H9 (cell line): ENCODE data around the gene GRB10. TPM values are rescaled to one million over a fixed set of nuclear protein-coding genes. Genes with fewer than 3 reads are reported as not detected.

Source experiments
- DNase-seq: peaks from one replicate; pipeline ENCODE4 v3.0.0-alpha.2; 2017
- H2AFZ ChIP-seq: one replicate; pipeline ENCODE4 v1.6.1; 2013; ENCODE audit warnings: mild to moderate bottlenecking, low read length, control low read depth, moderate library complexity
- H2AK5ac ChIP-seq: 2 replicates; pipeline ENCODE4 v1.6.1; 2013; ENCODE audit warnings: low read length, control low read depth, mixed read lengths; ENCODE audit not compliant: insufficient read length
- H2BK120ac ChIP-seq: one replicate; pipeline ENCODE4 v1.6.1; 2013; ENCODE audit warnings: low read depth, mild to moderate bottlenecking, low read length, control low read depth, inconsistent platforms; ENCODE audit not compliant: poor library complexity, severe bottlenecking
- H2BK12ac ChIP-seq: 2 replicates; pipeline ENCODE4 v1.6.1; 2013; ENCODE audit warnings: low read length, control low read depth, mixed read lengths, low read depth; ENCODE audit not compliant: insufficient read length
- H2BK15ac ChIP-seq: 2 replicates; pipeline ENCODE4 v1.6.1; 2013; ENCODE audit warnings: low read depth, low read length, control low read depth
- H2BK20ac ChIP-seq: one replicate; pipeline ENCODE4 v1.6.1; 2013; ENCODE audit warnings: low read depth, mild to moderate bottlenecking, low read length, control low read depth, inconsistent platforms; ENCODE audit not compliant: poor library complexity, severe bottlenecking
- H2BK5ac ChIP-seq: 2 replicates; pipeline ENCODE4 v1.6.1; 2013; ENCODE audit warnings: low read length, control low read depth, mixed read lengths; ENCODE audit not compliant: insufficient read length
- H3K14ac ChIP-seq: 2 replicates; pipeline ENCODE4 v1.6.1; 2013; ENCODE audit warnings: low read length, control low read depth; ENCODE audit not compliant: insufficient read depth
- H3K18ac ChIP-seq: 2 replicates; pipeline ENCODE4 v1.6.1; 2013; ENCODE audit warnings: low read depth, mild to moderate bottlenecking, mixed read lengths, low read length, control low read depth; ENCODE audit not compliant: insufficient read length
- H3K23ac ChIP-seq: 2 replicates; pipeline ENCODE4 v1.6.1; 2013; ENCODE audit warnings: low read length, control low read depth, mixed read lengths, low read depth; ENCODE audit not compliant: insufficient read length
- H3K23me2 ChIP-seq: 2 replicates; pipeline ENCODE4 v1.6.1; 2013; ENCODE audit warnings: low read depth, mild to moderate bottlenecking, mixed read lengths, low read length, control low read depth; ENCODE audit not compliant: insufficient read length, poor library complexity, severe bottlenecking
- H3K27ac ChIP-seq: 2 replicates; pipeline ENCODE4 v1.5.1; 2013; ENCODE audit warnings: low read length, control low read depth, mixed read lengths, low read depth; ENCODE audit not compliant: insufficient read length
- H3K27me3 ChIP-seq: 2 replicates; pipeline ENCODE4 v1.6.1; 2013; ENCODE audit warnings: low read length, control low read depth, inconsistent platforms; ENCODE audit not compliant: insufficient read depth
- H3K4ac ChIP-seq: 2 replicates; pipeline ENCODE4 v1.6.1; 2013; ENCODE audit warnings: low read depth, mild to moderate bottlenecking, control low read depth, inconsistent platforms, low read length, moderate library complexity
- H3K4me1 ChIP-seq: 2 replicates; pipeline ENCODE4 v1.6.1; 2013; ENCODE audit warnings: low read length, control low read depth, inconsistent platforms; ENCODE audit not compliant: insufficient read depth
- H3K4me2 ChIP-seq: 2 replicates; pipeline ENCODE4 v1.6.1; 2013; ENCODE audit warnings: low read length, control low read depth, mixed read lengths; ENCODE audit not compliant: insufficient read length, insufficient read depth
- H3K56ac ChIP-seq: 2 replicates; pipeline ENCODE4 v1.6.1; 2013; ENCODE audit warnings: low read depth, mild to moderate bottlenecking, mixed read lengths, low read length, control low read depth; ENCODE audit not compliant: insufficient read length
- H3K79me1 ChIP-seq: 2 replicates; pipeline ENCODE4 v1.6.1; 2013; ENCODE audit warnings: low read depth, mild to moderate bottlenecking, moderate library complexity, low read length, control low read depth, inconsistent platforms; ENCODE audit not compliant: insufficient read depth, poor library complexity, severe bottlenecking
- H3K79me2 ChIP-seq: 2 replicates; pipeline ENCODE4 v1.6.1; 2013; ENCODE audit warnings: low read length, control low read depth, inconsistent platforms; ENCODE audit not compliant: insufficient read depth
- H3K9ac ChIP-seq: 2 replicates; pipeline ENCODE4 v1.6.1; 2013; ENCODE audit warnings: low read length, control low read depth, mixed read lengths; ENCODE audit not compliant: insufficient read length; ENCODE audit errors: extremely low read depth
- H3K9me3 ChIP-seq: one replicate; pipeline ENCODE4 v1.6.1; 2013; ENCODE audit warnings: low read depth, low read length, inconsistent platforms; ENCODE audit not compliant: control insufficient read depth
- H3T11ph ChIP-seq: one replicate; pipeline ENCODE4 v1.6.1; 2013; ENCODE audit warnings: mild to moderate bottlenecking, low read length, control low read depth, inconsistent platforms
- H4K20me1 ChIP-seq: one replicate; pipeline ENCODE4 v1.6.1; 2013; ENCODE audit not compliant: control insufficient read depth, insufficient read length, insufficient read depth
- H4K5ac ChIP-seq: 2 replicates; pipeline ENCODE4 v1.6.1; 2013; ENCODE audit warnings: low read depth, mild to moderate bottlenecking, mixed read lengths, low read length, control low read depth; ENCODE audit not compliant: insufficient read length
- H4K8ac ChIP-seq: replicated peaks from 2 replicates; pipeline ENCODE4 v1.6.1; 2013; ENCODE audit warnings: low read length, control low read depth, mixed read lengths, low read depth; ENCODE audit not compliant: insufficient read length
- H4K91ac ChIP-seq: 2 replicates; pipeline ENCODE4 v1.6.1; 2013; ENCODE audit warnings: low read depth, mild to moderate bottlenecking, moderate library complexity, mixed read lengths, low read length, control low read depth; ENCODE audit not compliant: insufficient read length
- H3K27ac Mint-ChIP-seq, 3 experiments: 2 replicates in 2 of 3; 3 replicates in 1 of 3; pipeline ENCODE4 v1.8.0; 2020 to 2021; ENCODE audit warnings: mixed read lengths in 3 of 3, mild to moderate bottlenecking in 1 of 3, moderate library complexity in 1 of 3
- H3K27me3 Mint-ChIP-seq: 2 replicates; pipeline ENCODE4 v1.8.0; 2021; ENCODE audit warnings: low read depth, mild to moderate bottlenecking, moderate library complexity, mixed read lengths
- H3K36me3 Mint-ChIP-seq, 3 experiments: 2 replicates in 2 of 3; 3 replicates in 1 of 3; pipeline ENCODE4 v1.8.0; 2020 to 2021; ENCODE audit warnings: low read depth in 3 of 3, mixed read lengths in 3 of 3; ENCODE audit not compliant: insufficient read depth in 1 of 3
- H3K4me1 Mint-ChIP-seq, 2 experiments: 2 replicates each; pipeline ENCODE4 v1.8.0; 2020; ENCODE audit warnings: mixed read lengths in 2 of 2
- H3K4me3 Mint-ChIP-seq, 2 experiments: 2 replicates in 1 of 2; 3 replicates in 1 of 2; pipeline ENCODE4 v1.8.0; 2020 to 2021; ENCODE audit warnings: mild to moderate bottlenecking in 2 of 2, mixed read lengths in 2 of 2, moderate library complexity in 1 of 2
- H3K9me3 Mint-ChIP-seq, 2 experiments: 2 replicates in 1 of 2; 3 replicates in 1 of 2; pipeline ENCODE4 v1.8.0; 2020; ENCODE audit warnings: mild to moderate bottlenecking in 2 of 2, mixed read lengths in 2 of 2, moderate library complexity in 1 of 2
- WGBS: extraction: QIAGEN DNeasy Blood & Tissue Kit; methylation state at CpG from one replicate; pipeline ENCODE4 v1.1.7; 2013; ENCODE audit warnings: missing lambda C conversion rate, low lambda C conversion rate, mixed read lengths; ENCODE audit not compliant: insufficient read length; ENCODE audit errors: extremely low coverage; 5-methylcytosine and 5-hydroxymethylcytosine counted together
- total RNA-seq: library from RNA; stranded (reverse); gene quantifications from 2 replicates; pipeline ENCODE4 v1.2.1, GENCODE V29; 2021
- TF ChIP-seq, protein P1 (sequence below): fragments of 200-600 bp; sonication (generic); conservative IDR thresholded peaks from 3 replicates; pipeline ENCODE4 v1.8.0; 2021; ENCODE audit warnings: antibody characterized with exemption, mild to moderate bottlenecking

GRB10 gene
- total RNA-seq, 1 experiment from 2014 or later: 108 TPM

DNA sequence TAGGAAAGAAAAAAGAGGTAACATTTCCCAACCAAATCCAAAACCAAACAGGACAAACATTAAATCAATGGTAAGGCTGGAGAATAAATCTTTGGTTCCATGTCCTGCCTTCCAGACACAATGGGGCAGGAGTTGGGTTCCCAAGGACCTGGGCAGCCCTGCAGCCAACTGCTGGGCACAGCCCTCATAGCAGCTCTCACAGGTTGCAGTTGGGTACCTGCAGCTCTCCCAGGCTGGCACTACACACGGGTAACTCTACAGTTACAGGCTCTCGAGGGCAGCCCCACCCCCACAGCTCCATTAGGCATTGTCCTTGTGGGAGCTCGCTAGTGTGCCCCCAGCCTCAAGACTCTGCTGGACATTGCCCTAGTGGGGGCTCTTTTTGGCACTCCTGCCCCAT is 7.5 kb downstream of the GRB10 start:
- Histone ChIP-seq H2BK12ac (no peak overlapping the region), H3K27me3 (no peaks in the 10 kb centered on the region), H2BK120ac (no peak overlapping the region), H3K9me3 (no peaks in the 10 kb centered on the region), H2BK15ac (no peak overlapping the region), H3K14ac (no peak overlapping the region), H3K56ac (no peak overlapping the region), H4K5ac (no peak overlapping the region), H3K4me2 (no peak overlapping the region), H4K20me1 (no peaks in the 10 kb centered on the region), H3K23me2 (no peaks in the 10 kb centered on the region), H2BK5ac (no peak overlapping the region), H3K4ac (no peak overlapping the region), H3K79me2 (peaks cover 36% of the 10 kb centered on the region), H2BK20ac (no peak overlapping the region), H3K23ac (no peak overlapping the region), H2AFZ (no peak overlapping the region), H3K4me1 (peaks cover 9% of the 10 kb centered on the region), H3K79me1 (peaks cover 6% of the 10 kb centered on the region), H3T11ph (no peak overlapping the region), H3K18ac (no peak overlapping the region), H4K91ac (no peak overlapping the region), H3K27ac (no peak overlapping the region), H4K8ac (no peak overlapping the region), H3K9ac (no peak overlapping the region), H2AK5ac (no peak overlapping the region)
- Mint-ChIP-seq H3K27ac (peak overlapping the region in 1 of 3 experiments; percentile 56; a peak in 3 of 7 replicates), H3K4me3 (no peak overlapping the region), H3K9me3 (peaks cover 24 to 46% of the 10 kb centered on the region in 2 experiments), H3K4me1 (peaks cover 50 to 70% of the 10 kb centered on the region in 2 experiments), H3K27me3 (no peaks in the 10 kb centered on the region), H3K36me3 (peaks cover 46 to 65% (median 57%) of the 10 kb centered on the region in 3 experiments)
- WGBS: no CpG with 5 or more reads among the region's 3 CpGs
- TF ChIP-seq, protein P1, sequence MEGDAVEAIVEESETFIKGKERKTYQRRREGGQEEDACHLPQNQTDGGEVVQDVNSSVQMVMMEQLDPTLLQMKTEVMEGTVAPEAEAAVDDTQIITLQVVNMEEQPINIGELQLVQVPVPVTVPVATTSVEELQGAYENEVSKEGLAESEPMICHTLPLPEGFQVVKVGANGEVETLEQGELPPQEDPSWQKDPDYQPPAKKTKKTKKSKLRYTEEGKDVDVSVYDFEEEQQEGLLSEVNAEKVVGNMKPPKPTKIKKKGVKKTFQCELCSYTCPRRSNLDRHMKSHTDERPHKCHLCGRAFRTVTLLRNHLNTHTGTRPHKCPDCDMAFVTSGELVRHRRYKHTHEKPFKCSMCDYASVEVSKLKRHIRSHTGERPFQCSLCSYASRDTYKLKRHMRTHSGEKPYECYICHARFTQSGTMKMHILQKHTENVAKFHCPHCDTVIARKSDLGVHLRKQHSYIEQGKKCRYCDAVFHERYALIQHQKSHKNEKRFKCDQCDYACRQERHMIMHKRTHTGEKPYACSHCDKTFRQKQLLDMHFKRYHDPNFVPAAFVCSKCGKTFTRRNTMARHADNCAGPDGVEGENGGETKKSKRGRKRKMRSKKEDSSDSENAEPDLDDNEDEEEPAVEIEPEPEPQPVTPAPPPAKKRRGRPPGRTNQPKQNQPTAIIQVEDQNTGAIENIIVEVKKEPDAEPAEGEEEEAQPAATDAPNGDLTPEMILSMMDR: no peak
- DNase-seq: no peak
